ENCODE results near the gene ATN1. TPM values are rescaled to one million over a fixed set of nuclear protein-coding genes. Genes with fewer than 3 reads are reported as not detected.

The ATN1 gene
- total RNA-seq, 2 donors from 2014 or later = 64.6 to 78.9 TPM

DNA sequence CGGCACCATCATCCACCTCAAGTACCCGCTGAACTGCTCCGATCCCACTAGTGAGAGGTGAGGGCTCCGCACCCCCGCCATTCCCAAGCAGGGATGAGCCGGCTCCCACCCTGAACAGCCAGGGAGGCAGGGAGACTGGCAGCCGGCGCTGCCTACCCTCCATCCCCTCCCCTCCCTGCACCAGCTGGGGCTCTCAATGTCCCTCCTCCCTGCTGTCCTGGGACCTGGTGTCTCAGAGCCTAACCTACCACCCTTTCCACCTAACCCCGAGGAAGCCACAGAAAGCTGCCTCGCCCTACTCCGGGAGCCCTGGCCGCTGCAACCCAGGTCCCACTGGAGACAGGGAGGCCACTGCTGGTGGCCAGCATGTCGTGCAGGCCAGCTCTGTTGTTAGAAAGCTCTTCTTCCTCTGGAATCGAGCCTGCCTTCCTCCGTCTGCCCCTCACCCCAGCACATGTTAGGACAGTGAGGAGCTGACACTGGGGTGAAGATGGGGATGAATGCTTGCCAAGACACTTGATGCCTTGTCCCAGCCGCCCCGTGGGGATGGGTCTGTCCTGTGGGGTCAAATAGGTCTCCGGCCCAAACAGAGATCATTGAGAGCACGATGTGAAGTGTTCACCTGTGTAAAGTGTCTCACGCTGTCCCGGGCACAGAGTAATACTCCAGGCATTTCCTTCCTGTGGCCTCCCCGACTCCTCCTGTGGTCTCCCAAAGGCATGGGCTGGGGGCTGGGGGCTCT is 24.5 kb downstream of the ATN1 start:
- peak in 1 of 2 donors; percentile 14 for DNase-seq
- no peak for ATAC-seq
- intact Hi-C loops (cut with DNase I, micrococcal nuclease) = loop anchor here in 1 of 2 donors (10.0 kb wide), 1 partner anchor 153 kb away; the partner anchor contains the start of gene C1RL

DNA sequence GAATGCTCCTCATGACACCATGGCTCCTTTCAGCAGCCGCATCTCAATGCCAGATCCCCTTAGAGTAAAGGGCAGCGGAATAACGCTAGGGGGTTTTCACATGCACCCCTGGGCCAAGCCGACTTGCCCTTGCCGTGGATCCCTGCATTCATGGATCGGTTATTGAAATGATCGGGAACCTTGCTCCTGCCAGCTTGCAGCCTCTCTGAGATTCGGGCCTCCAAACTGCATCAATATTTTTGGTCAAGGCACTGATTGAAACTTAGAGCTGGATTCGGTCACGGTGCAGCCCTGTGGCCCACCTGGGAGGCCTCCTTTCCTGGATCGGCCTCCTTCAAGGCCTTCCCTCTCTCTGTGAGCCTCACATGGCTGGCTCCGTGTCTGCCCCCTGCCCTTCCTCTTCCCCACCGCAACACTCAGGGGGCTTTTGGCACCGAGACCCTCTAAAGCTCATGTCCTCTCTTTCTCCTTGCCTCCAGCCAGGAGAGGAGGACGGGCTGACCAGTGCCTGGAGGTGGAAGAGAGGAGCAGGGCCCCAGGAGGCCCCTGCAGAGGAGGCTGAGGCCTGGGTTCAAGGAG is 25.2 kb downstream of the ATN1 start:
- DNase-seq (no peak), ATAC-seq (no peak)
- intact Hi-C loops (cut with DNase I, micrococcal nuclease) = loop anchor here in 1 of 2 donors (10.0 kb wide), 1 partner anchor 152 kb away; the partner anchor contains the start of gene C1RL

DNA sequence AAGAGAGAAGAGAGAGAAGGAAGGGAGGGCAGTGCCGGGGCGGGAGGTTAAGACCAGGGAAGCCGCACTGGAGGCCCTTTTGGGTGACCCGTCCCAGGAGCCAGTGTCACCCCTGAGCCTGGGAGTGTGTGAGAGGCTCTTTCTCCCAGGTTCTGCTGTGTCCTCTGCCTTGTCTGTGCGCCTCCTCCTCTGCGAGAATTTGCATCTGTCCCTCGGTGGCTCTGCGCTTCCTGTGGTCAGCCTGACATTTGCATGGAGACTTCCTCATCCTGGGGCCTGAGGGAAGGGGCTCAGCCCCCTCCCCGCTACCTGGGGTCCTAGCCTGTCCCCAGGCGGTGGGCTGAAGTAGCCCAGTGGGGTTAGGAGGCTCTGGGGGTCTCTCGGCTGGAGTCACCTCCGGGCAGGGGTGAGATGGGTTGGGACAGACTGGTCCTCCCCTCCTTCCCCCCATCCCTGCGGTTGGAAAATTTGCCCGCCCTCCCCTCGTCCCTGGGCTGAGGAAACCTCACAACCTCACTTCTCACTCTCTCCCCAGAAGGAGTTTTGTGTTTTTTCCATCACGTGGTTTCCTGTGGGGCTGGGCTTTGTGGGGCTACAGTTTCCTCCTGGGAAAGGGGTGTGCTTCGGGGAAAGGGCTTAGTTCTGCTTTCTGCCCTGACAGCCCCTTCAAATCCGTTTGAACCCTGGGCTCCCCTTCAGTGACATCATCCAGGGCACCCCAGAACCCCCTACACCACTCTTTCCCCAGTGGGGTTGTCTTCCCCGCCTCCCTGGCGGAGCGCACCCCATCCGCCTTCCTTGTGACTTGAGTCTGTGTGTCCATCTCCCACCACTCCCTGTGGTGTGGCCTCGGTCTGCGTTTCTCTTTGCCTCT is 25.9 kb downstream of the ATN1 start:
- ATAC-seq (peak; percentile 31), DNase-seq (peak; percentile 63 to 76)
- intact Hi-C loops (cut with DNase I, micrococcal nuclease) = loop anchor here in 1 of 2 donors (10.0 kb wide), 1 partner anchor 151 kb away; the partner anchor contains the start of gene C1RL

DNA sequence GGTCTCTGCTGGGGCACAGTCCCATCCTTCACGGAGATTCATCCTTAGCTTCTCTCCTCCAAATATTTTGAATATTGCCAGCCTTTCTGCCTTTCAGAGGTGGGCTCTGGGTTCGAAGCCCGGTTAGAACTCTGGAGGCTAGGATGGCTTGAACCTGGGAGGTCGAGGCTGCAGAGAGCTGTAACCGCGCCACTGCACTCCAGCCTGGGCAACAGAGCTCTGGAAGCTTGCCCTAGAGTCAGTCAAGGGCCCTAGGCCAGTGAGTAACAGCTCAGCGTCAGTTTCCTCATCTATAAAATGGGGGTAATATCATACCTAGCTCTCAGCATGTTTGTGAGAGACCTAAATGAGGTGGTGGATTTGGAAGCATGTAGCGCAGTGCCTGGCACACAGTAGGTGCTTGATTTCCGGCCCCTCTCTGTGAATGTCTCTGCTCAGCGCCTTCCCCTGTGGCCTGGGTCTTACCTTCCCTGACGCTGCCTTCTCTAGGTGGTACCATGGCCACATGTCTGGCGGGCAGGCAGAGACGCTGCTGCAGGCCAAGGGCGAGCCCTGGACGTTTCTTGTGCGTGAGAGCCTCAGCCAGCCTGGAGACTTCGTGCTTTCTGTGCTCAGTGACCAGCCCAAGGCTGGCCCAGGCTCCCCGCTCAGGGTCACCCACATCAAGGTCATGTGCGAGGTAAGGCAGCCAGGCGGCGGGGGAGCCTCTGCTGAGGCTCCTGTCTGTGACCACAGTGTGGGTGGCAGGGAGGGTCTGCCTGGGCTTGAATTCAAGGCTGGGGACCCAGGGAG is 26.8 kb downstream of the ATN1 start:
- no peak for ATAC-seq
- intact Hi-C loops (cut with DNase I, micrococcal nuclease) = loop anchor here in 1 of 2 donors (10.0 kb wide), 1 partner anchor 150 kb away; the partner anchor contains the start of gene C1RL
- DNase-seq = peak in 1 of 2 donors; percentile 8

DNA sequence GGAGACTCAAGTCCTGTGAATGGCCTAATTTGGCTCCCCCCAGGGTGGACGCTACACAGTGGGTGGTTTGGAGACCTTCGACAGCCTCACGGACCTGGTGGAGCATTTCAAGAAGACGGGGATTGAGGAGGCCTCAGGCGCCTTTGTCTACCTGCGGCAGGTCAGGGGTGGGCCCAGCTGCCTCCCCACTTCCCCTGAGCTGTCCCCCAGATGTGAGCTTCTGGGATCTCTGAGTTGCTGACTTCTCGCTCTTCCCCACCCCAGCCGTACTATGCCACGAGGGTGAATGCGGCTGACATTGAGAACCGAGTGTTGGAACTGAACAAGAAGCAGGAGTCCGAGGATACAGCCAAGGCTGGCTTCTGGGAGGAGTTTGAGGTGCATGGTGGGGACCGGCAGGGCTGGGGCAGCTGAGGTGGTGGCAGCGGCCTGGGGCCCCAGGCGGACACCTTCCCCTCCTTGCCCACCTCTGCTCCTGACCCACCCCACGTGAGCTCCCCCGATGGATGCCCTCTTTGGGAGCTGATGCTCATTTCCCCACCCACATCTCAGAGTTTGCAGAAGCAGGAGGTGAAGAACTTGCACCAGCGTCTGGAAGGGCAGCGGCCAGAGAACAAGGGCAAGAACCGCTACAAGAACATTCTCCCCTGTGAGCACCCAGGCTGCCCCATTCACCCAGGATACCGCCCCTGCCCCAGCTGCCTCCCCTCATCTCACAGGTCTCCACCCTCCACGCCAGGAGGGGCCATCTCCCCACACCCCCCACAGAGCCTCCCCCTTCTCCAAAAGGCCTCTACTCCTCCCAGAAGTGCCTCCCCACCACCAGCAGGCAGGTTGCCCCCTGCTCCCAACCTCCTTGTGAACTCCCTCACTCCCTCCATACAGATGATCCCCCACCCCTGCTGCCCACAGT is 27.6 kb downstream of the ATN1 start:
- peak in 1 of 2 donors; percentile 9 for DNase-seq
- ATAC-seq = no peak
- intact Hi-C loops (cut with DNase I, micrococcal nuclease) = loop anchor here in 1 of 2 donors (10.0 kb wide), 1 partner anchor 149 kb away; the partner anchor contains the start of gene C1RL

DNA sequence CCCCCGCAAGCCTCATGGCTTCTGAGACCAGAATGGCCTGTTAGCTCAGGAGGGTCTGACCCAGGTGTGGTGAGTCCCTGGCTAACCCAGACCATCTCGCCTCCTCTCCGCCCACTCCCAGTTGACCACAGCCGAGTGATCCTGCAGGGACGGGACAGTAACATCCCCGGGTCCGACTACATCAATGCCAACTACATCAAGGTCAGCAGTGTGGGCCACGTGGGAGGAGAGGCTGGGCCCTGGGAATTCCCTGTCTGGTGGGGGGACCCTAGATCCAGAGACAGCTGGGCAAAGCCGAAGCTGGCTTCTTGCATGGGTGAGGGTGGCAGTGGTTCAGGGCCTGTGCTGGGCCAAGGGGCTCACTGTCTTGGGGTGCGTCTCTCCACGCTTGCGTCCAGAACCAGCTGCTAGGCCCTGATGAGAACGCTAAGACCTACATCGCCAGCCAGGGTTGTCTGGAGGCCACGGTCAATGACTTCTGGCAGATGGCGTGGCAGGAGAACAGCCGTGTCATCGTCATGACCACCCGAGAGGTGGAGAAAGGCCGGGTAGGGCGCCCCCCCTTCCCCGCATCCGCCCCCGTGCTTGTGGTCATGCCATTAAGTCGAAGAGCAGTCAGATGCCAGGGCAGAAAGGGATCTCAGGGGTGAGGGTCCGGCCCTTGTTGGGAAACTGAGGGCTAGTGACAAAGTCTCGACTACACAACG is 28.4 kb downstream of the ATN1 start:
- no peak for DNase-seq

DNA sequence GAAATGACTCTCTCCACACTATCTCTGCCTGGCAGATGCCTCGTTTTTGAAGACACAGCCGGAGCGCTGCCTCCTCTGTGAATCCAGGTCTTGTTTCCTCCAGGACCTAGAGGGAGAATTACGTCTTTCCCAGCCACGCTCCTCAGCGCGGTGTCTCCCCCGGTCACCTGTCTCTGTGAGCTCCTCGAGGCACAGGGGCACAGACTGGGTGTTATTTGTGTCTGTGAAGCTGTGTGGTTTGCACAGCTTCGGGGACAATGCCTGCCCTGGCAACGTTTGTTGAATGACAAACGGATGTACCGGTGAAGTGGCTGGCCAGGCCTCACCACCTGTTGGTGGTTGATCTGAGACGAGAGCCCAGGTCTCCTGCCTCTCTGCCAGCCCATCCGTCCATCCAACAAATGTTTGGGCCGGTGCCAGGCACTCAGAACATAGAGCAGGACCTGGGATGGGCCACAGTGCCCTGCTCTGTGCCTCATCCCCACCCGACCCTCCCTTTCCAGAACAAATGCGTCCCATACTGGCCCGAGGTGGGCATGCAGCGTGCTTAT is 29.5 kb downstream of the ATN1 start:
- intact Hi-C loops (cut with DNase I, micrococcal nuclease) = loop anchor here in 1 of 2 donors (10.0 kb wide), 1 partner anchor 148 kb away; the partner anchor contains the start of gene C1RL
- no peak for ATAC-seq
- DNase-seq = peak in 1 of 2 donors; percentile 25

More for the DNA sequence above, 28.4 kb downstream of the ATN1 start:
- ATAC-seq = no peak
- intact Hi-C loops (cut with DNase I, micrococcal nuclease) = loop anchor here in 1 of 2 donors (10.0 kb wide), 1 partner anchor 149 kb away; the partner anchor contains the start of gene C1RL

DNA sequence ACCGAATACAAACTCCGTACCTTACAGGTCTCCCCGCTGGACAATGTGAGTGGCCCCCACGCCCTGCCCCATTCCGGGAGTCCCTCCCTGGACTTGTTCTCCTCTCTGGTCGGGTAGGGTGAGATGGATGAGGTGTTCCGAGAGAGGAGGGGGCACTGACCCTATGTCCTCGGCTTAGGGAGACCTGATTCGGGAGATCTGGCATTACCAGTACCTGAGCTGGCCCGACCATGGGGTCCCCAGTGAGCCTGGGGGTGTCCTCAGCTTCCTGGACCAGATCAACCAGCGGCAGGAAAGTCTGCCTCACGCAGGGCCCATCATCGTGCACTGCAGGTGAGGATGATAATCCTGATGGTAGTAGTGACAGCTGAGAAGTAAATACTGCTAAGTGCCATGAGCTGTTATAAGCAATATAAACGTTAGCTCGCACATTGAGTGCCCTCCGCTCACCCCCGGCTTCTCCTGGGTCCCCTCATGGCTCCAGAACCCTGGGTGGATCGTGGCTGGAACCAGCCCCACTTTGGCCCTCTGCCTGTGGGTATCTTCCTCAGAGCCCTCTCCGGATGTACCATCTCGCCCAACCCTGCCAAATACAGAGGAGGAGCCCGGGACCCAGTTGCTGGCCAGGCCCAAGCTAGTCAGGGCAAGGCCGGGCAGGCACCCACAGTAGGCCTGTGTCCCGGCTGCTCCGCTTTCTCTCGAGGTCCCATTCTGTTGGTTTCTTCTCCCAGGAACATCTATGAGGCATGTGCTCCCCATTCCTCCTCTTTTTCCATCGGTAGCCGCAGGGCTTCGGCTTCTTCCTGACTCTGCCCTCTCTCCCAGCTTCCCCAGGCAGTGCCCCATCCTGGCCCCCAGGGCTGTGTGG is 30.2 kb downstream of the ATN1 start:
- intact Hi-C loops (cut with DNase I, micrococcal nuclease) = loop anchor here in 1 of 2 donors (10.0 kb wide), 1 partner anchor 147 kb away; the partner anchor contains the start of gene C1RL
- DNase-seq (peak in 1 of 2 donors; percentile 13), ATAC-seq (no peak)

DNA sequence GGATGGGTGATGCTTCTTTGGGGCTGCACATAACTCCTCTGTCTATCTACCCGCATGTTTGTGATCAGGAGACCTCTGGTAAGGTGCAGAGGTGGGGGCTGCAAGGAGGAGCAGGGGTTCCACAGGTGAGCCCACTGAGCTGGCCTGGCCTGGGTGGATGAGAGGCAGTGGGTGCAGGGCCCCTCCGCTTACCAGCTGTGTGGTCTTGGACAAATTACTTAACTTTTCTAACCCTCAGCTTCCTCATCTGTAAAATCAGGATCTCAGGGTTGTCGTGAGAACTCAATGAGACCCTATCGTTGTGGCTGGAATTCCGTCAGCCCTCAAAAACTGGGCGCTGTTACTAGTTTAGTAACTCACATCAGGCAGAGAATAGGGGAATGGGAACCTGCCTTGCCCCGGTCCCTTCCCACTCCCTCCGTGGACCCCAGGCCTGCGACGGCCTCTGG is 30.9 kb downstream of the ATN1 start:
- no peak for DNase-seq
- ATAC-seq = no peak
- intact Hi-C loops (cut with DNase I, micrococcal nuclease) = loop anchor here in 1 of 2 donors (10.0 kb wide), 1 partner anchor 146 kb away; the partner anchor contains the start of gene C1RL

DNA sequence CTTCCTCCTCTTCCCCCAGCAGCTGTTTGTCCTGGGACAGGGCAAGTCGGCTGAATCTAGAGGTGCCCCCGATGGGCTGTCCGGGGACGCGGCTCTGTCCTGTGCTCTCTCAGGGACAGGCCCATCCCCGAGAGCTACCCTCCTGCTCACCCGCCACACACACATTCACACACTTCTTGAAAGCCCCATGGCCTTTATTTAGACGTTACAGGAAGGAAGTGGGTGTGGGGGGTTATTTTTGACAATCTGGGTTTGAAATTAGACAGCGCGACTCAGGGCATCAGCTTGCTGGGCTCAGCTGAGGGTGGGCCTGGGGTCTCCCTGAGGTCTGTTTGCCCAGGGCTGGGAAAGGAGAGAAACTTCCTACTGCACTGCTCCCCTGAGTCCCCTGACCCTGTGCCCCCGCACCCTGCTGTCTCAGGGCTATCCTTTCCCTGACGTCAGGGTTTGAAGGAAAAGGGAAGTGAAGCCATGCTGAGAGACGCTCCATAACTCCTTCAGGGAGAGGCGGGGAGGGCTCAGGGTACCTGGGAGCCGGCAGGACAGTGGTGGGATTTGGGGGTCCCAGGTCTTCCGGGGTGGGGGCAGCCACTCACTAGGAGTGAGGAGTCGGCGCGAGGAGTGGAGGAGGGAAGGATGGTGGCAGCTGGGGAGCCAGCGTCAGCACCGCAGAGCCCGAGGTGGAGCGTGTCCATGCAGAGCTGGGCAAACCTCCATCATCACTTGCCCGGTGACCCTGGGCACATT is 31.5 kb downstream of the ATN1 start:
- intact Hi-C loops (cut with DNase I, micrococcal nuclease) = loop anchor here in 1 of 2 donors (10.0 kb wide), 1 partner anchor 146 kb away; the partner anchor contains the start of gene C1RL
- ATAC-seq = no peak
- peak; percentile 48 to 51 for DNase-seq

DNA sequence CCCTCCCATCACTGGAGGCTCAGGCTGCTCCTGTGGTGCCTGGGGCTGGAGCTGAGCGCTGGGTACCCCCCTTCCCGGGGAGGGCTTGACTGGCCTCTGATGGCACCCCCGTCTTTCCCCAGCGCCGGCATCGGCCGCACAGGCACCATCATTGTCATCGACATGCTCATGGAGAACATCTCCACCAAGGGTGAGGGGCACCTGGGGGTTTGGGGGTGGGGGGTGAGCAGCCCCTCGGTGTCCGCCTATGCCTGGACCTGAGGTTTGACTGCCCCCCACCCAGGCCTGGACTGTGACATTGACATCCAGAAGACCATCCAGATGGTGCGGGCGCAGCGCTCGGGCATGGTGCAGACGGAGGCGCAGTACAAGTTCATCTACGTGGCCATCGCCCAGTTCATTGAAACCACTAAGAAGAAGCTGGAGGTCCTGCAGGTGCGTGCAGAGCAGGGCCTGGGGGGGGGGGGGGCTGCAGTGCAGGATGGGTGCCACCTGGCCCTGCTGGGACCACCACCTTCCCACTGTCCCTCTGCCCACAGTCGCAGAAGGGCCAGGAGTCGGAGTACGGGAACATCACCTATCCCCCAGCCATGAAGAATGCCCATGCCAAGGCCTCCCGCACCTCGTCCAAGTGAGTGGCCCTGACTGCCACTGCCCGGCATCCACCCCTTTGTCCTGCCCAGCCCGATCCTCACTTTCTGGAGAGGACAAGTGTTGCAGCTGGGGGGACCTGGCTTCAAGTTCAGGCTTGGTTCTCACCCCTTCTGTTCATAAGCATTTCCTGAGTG is 32.2 kb downstream of the ATN1 start:
- no peak for ATAC-seq
- intact Hi-C loops (cut with DNase I, micrococcal nuclease) = loop anchor here in 1 of 2 donors (10.0 kb wide), 1 partner anchor 145 kb away; the partner anchor contains the start of gene C1RL
- DNase-seq = peak in 1 of 2 donors; percentile 28

DNA sequence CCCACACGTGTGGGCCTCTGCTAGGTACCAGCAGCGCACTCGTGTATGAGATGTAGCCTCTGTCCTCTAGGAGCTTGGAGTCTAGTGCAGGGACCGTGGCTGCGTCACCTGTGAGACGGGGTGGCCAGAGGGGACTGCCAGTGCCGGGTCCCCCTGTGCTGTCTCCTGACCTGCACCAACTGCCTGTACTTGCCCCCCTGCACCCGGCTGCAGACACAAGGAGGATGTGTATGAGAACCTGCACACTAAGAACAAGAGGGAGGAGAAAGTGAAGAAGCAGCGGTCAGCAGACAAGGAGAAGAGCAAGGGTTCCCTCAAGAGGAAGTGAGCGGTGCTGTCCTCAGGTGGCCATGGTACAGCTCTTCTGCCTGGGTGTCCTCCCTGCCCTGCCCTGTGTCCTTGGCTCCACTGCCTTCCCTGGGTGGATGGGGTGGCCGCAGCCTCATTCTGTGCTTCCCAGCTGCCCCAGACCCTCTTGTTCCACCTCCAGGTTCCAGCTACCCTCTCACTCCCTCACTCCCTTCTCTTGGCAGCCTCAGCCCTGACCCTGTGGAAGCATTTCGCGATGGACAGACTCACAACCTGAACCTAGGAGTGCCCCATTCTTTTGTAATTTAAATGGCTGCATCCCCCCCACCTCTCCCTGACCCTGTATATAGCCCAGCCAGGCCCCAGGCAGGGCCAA is 33.0 kb downstream of the ATN1 start:
- intact Hi-C loops (cut with DNase I, micrococcal nuclease) = no loop called here
- DNase-seq = peak; percentile 45 to 70
- ATAC-seq = peak; percentile 8

DNA sequence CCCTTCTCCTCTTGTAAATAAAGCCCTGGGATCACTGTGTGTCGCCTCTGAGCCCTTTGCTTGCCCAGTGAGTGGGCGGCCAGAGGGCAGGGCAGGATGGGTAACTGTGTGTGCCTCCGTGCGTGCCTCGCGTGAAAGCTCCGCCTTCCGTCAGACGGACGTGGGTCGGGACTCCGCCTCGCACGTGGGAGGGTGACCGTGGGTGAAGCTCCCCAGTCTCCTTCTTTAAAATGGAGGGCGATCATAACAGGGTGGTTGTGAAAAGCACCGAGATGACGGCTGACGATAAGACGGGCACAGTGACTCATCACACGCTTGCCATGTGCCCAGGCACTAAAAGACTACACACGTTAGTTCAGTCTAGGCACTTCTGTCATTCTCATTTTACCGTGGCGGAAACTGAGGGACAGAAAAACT is 33.5 kb downstream of the ATN1 start:
- DNase-seq (peak; percentile 82 to 85), ATAC-seq (peak; percentile 18)
- intact Hi-C loops (cut with DNase I, micrococcal nuclease) = no loop called here
